NCI-H510A (cell line): Measurements from ENCODE around the gene CDR2L.
"Not testable (repeated sequence)": the region's sequence is repeated elsewhere in the genome, so short reads cannot be mapped to it uniquely, and the experiment has no call there.

Experiments
- DNase-seq: peaks from one replicate; lab custom pipeline; 2025; lab: John Stamatoyannopoulos, UW

Gene CDR2L

DNA sequence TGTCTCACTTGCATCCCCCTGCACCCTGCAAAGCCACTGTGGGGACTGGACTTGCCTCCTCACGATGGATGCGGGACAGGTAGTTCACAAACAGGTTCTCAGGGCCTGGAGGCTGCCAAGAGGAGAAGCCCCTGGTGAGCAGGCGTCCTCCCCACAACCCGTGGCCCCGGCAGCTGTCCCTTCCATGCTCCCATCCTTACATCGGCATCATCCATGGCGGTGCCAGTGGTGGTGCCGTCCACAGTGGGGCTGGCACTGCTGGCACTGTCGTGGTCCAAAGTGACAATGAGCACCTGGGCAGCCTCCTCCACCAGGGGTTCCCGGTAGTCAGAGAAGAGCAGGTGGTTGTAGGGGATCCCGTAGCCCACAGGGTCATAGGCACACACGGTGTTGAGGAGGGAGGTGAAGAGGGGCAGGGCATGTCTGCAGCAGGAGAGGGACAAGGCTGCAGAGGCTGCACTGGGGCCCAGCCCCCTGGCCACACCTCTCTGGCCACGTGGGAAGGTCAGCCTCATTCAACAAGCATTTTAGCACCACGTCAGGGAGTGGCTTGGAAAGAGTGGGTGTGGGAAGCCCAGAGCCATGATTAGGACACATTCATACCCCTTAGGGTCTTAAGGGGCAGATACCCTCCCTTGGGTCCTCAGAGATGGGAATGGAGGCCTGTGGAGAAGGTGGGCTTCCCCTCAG lies 27.5 kb upstream of the CDR2L start:
- DNase-seq, result no peak

GRCh38 chr17:74960570-74961342 lies 26.7 kb upstream of the CDR2L start:
- no peak for DNase-seq

GRCh38 chr17:74961657-74962350 lies 25.6 kb upstream of the CDR2L start:
- DNase-seq, result peak; percentile 80

- no peak for DNase-seq
These were observed 24.6 kb upstream of the CDR2L start for GRCh38 chr17:74962622-74963394.

GRCh38 chr17:74963656-74964055 lies 23.8 kb upstream of the CDR2L start:
- no peak for DNase-seq

DNA sequence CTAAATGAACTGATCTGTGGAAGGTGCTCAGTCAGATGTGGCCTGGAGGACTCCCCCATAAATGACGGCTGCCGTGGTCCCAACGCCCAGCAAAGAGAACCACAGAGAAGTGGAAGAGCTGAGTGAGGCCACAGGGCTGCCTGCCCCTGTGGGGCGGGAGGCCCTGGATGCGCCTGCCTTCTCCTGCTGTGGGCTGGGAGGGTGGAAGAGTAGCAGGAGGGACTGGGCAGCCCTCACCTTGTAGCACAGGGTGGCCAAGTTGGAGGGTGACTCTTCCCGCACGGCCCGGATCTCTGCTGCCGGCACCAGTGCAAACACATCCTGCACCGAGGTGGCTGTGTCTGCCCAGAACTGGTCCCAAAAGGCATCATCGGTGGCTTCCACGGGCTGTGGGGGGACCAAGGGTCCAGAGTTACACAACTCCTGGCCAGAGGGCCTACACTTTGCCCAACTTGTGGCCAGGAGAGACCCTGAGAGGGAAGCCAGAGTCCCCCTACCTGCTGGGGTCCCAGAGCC lies 23.1 kb upstream of the CDR2L start:
- no peak for DNase-seq

DNA sequence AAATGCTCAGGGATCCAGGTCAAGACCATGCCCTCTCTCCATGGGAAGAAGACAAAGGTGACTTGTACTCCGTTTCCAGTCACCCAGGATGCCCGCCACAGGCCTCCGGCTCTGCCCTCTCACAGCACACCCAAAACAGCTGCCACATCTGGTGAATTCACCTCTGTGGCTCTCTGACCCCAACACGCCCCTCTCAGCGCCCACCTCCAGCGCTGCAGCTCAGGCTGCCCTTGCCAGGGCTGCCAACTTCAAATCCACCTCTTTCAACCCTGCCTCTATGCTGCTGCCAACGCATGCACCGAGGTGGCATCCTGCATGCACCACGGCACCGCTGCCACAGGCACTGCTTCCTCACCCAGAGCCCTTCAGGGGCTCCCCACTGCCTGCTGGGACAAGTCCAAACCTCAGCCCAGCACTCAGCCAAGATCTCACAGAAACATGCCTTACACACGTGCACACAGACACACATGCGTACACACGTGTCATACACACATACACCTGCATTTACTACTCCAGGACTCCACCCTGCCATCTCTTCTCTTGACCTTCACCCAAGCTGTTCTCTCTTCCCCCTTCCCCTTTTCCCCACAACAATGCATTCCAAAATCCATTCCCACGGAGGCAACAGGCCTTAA lies 22.3 kb upstream of the CDR2L start:
- DNase-seq, result no peak

- DNase-seq, result peak; percentile 13
These were observed 19.1 kb upstream of the CDR2L start for GRCh38 chr17:74968361-74968780.

DNA sequence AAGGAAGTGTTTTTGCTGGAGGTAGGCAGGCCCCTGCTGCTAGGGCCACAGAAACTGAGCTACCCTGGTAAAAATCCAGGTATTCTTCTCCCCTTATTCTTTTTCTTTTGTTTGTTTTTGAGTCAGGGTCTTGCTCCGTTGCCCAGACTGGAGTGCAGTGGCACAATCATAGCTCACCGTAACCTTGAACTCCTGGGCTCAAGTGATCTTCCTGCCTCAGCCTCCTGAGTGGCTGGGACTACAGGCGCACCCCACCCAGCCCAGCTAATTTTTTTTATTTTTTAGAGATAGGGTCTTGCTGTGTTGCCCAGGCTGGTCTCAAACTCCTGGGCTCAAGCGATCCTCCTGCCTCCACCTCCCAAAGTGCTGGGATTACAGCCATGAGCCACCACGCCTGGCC lies 17.9 kb upstream of the CDR2L start:
- DNase-seq, result not testable (repeated sequence)

GRCh38 chr17:74970395-74970794 lies 17.0 kb upstream of the CDR2L start:
- no peak for DNase-seq

GRCh38 chr17:74971069-74971841 lies 16.2 kb upstream of the CDR2L start:
- DNase-seq, result no peak

DNA sequence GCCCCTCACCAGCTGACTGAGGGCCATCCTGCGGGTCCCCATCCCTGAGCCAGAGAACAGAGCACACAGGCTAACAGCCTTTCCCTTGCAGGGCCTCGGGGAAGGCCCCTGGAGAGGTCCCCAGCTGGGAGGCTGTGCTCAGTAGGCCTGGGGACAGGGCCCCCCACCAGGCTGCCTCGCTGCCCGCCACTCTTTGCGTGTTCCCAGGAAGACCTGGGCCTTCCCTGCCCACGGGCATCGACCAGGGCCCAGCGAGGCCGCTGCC lies 15.7 kb upstream of the CDR2L start:
- no peak for DNase-seq

GRCh38 chr17:74972107-74972972 lies 15.1 kb upstream of the CDR2L start, which contains the start of gene HID1:
Gene HID1, minus strand, starts transcription at chr17:74972759. Its CDS starts 103 bp downstream, at chr17:74972656.
- DNase-seq, result peak; percentile 77

DNA sequence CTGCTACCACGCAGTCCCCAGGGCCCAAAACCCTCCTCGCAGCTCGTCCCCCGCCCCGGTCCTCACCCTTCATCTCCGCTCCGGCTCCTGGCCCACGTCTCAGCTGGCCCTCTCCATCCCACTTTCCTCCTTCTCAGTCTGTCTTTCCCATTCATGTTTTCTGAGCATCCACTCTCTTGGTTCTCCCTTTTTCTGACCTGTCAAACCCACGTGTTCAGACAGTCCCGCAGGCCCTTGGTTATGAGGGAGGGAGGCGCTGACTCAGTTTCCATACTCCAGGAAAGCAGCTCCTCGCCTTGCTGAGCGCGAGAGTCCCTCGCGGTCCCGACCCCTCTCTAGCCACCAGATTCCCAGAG lies 14.5 kb upstream of the CDR2L start:
- DNase-seq, result no peak

DNA sequence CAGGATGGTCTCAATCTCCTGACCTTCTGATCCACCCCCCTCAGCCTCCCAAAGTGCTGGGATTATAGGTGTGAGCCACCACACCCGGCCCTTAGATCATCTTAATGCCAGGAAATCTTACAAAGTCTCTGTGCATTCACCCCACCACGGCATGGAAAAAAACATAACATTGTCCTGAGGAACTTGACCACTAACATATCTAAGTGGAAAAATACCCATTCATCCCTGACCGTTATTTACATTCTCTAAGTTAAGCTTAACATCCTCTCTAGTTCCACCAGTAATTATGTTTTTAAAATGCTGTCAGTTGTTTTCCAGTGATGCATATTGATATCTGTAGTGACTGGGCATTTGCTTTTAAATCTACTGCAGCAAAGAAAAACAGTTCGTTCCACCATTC lies 11.5 kb upstream of the CDR2L start:
- no peak for DNase-seq

DNA sequence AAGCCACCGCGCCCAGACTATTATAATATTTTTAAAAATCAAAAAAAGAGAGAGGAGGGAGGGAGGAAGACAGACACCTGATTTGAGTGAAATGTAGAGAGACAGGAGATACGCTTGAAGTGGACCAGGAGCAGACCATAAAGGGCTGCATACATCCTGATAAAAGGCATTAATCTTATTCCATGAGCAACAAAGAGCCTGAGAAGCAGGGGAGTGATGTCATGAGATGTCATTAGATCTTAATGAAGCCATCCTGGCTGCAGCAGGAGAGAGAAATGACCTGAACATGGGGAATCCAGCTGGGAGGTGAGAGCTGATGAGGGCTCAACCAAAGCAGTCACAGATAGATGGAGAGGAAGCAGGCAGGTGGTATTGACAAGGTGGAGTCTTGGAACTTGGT lies 9.6 kb upstream of the CDR2L start:
- no peak for DNase-seq

- DNase-seq, result no peak
These were observed 9.2 kb upstream of the CDR2L start for GRCh38 chr17:74978240-74978639.

DNA sequence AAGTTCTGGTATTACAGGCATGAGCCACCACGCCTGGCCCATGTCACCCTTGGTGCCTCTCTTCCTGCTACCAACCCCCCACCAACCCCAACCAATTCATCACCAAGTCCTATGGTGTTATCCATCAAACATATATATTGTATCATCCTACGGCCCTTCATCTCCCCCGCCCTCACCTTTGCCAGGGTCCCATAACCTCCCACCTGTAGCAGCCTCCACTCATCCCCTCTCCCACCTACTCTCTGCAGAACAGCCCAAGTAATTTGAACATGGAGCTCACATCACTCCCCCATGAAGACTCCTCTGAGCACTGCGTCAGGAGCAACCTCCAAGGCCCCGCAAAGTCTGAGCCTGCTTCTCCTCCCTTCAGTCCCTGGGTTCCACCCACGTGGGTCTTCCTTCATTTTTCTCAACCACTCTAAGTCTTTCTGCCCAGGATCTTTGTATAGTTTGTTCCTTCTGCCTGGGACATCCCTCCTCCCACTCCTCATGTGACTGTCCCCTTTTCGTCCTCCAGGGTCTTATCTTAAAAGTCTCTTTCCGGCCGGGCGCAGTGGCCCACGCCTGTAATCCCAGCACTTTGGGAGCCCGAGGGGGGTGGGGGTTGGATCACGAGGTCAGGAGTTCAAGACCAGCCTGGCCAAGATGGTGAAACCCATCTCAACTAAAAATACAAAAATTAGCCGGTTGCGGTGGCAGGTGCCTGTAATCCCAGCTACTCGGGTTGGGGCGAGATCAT lies 7.9 kb upstream of the CDR2L start:
- DNase-seq, result no peak

DNA sequence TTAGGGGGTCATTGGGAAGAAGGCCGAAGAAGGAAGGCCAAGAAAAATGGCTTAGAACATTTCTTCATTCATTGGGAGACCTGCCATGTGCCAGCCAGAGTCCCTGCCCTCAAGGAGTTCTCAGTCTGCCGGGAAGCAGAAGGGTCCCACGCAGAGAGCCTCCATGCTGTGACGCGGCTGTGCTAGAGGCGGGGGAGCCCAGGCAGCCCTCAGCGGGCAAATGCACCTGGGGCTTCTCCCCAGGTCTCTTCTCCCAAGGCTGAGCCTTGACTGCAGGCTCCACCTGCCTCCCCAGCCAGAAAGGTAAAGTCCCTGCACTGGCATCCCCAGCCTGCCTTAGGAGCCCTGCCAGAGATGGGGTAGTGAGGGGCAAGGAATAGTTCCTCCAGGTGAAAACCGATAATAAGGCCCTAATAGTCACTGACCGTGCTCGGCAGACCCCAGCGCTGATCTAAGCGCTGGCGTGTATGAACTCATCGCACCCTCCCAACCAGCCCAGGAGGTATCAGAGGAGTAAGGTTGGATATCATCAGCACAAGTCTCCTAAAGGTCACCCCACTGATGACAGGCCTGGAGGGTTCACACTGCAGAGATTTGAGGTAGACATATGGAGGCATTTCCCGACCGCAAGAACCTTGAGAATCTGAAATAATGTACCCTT lies 6.0 kb upstream of the CDR2L start:
- no peak for DNase-seq
